HepG2 (cell line): ENCODE measurements around the gene SUPT4H1. TPM values are rescaled to one million over a fixed set of nuclear protein-coding genes. Genes with fewer than 3 reads are reported as not detected.

Source experiments
- ASH2L ChIP-seq: fragments of 300-600, 200-600 bp; sonication (generic); IDR thresholded peaks from 2 replicates; pipeline ENCODE4 v1.7.0; 2017; ENCODE audit warnings: low read depth, mild to moderate bottlenecking, moderate library complexity, mixed read lengths, low read length; ENCODE audit not compliant: insufficient read length
- HDAC2 ChIP-seq: sonication (generic); formaldehyde crosslinking; IDR thresholded peaks from 2 replicates; pipeline ENCODE4 v1.4.0; 2020; ENCODE audit warnings: missing genetic modification reagents
- MBD4 ChIP-seq: IDR thresholded peaks from 2 replicates; pipeline ENCODE4 v1.6.1; 2012; ENCODE audit warnings: low read length, inconsistent platforms, borderline replicate concordance
- MIXL1 ChIP-seq: IDR thresholded peaks from 2 replicates; pipeline ENCODE4 v1.6.1; 2016
- NR0B2 ChIP-seq: sonication (generic); formaldehyde crosslinking; IDR thresholded peaks from 2 replicates; pipeline ENCODE4 v1.4.0; 2020; ENCODE audit warnings: mild to moderate bottlenecking, missing genetic modification reagents
- NR2F1 ChIP-seq, 2 experiments: fragments of 450-650 bp in 1 of 2; formaldehyde crosslinking in 1 of 2; IDR thresholded peaks; 2 replicates each; pipeline versions ENCODE4 v1.5.0 to v1.6.1; 2016 to 2020; ENCODE audit warnings: mild to moderate bottlenecking in 1 of 2, missing compliant biosample characterization in 1 of 2, missing genetic modification reagents in 1 of 2, moderate library complexity in 1 of 2
- RARG ChIP-seq: sonication (generic); formaldehyde crosslinking; IDR thresholded peaks from 2 replicates; pipeline ENCODE4 v1.4.0; 2020; ENCODE audit warnings: low read depth, mild to moderate bottlenecking, missing genetic modification reagents
- RNF2 ChIP-seq: fragments of 450-650 bp; conservative IDR thresholded peaks from 2 replicates; pipeline ENCODE4 v1.6.1; 2016; ENCODE audit warnings: low read depth
- RXRB ChIP-seq: IDR thresholded peaks from 2 replicates; pipeline ENCODE4 v1.6.1; 2016; ENCODE audit warnings: borderline replicate concordance, missing genetic modification reagents, missing compliant biosample characterization
- SMAD3 ChIP-seq: sonication (generic); formaldehyde crosslinking; IDR thresholded peaks from 2 replicates; pipeline ENCODE4 v1.4.0; 2020; ENCODE audit warnings: missing genetic modification reagents
- TERF1 ChIP-seq: sonication (generic); formaldehyde crosslinking; IDR thresholded peaks from 2 replicates; pipeline ENCODE4 v1.8.0; 2022; ENCODE audit warnings: mild to moderate bottlenecking, missing genetic modification reagents, moderate library complexity
- THAP9 ChIP-seq: sonication (generic); formaldehyde crosslinking; IDR thresholded peaks from 2 replicates; pipeline ENCODE4; 2020; ENCODE audit warnings: missing genetic modification reagents, mild to moderate bottlenecking, borderline replicate concordance
- ZBTB42 ChIP-seq: sonication (generic); formaldehyde crosslinking; IDR thresholded peaks from 2 replicates; pipeline ENCODE4 v1.5.0; 2020; ENCODE audit warnings: mild to moderate bottlenecking, missing genetic modification reagents
- ZKSCAN8 ChIP-seq: IDR thresholded peaks from 2 replicates; pipeline ENCODE4 v1.6.1; 2016; ENCODE audit warnings: borderline replicate concordance, missing genetic modification reagents, missing compliant biosample characterization
- ZMYM2 ChIP-seq: sonication (generic); formaldehyde crosslinking; IDR thresholded peaks from 2 replicates; pipeline ENCODE4 v1.8.0; 2022; ENCODE audit warnings: mild to moderate bottlenecking, missing genetic modification reagents
- ZNF251 ChIP-seq: sonication (generic); formaldehyde crosslinking; IDR thresholded peaks from 2 replicates; pipeline ENCODE4 v1.9.0; 2021; ENCODE audit warnings: mild to moderate bottlenecking, missing genetic modification reagents
- ZNF275 ChIP-seq: sonication (generic); formaldehyde crosslinking; IDR thresholded peaks from 2 replicates; pipeline ENCODE4 v1.8.0; 2022; ENCODE audit warnings: missing genetic modification reagents, mild to moderate bottlenecking, inconsistent platforms, borderline replicate concordance
- ZNF512B ChIP-seq: sonication (generic); formaldehyde crosslinking; IDR thresholded peaks from 2 replicates; pipeline ENCODE4 v1.5.1; 2020; ENCODE audit warnings: missing genetic modification reagents, mild to moderate bottlenecking, borderline replicate concordance
- ZNF576 ChIP-seq: sonication (generic); formaldehyde crosslinking; IDR thresholded peaks from 2 replicates; pipeline ENCODE4 v1.4.0; 2020; ENCODE audit warnings: mild to moderate bottlenecking, missing genetic modification reagents
- ZNF780A ChIP-seq: sonication (generic); formaldehyde crosslinking; IDR thresholded peaks from 2 replicates; pipeline ENCODE4 v1.8.0; 2022; ENCODE audit warnings: mild to moderate bottlenecking, missing genetic modification reagents, moderate library complexity
- polyA plus RNA-seq, 8 experiments: library from polyadenylated mRNA; depleted of rRNA in 3 of 8; stranded (reverse) in 7 of 8; unstranded in 1 of 8; fragments of >200 nt; fragmentation: Illumina TruSeq in 4 of 8; extraction: Trizol in 4 of 8; gene quantifications; 2 replicates each; pipeline versions ENCODE4 v1.2.1 to v1.2.3, GENCODE V29; 2011 to 2016; ENCODE audit warnings: low read depth in 4 of 8, missing spikeins in 1 of 8, mixed read lengths in 1 of 8; ENCODE audit not compliant: insufficient read depth in 1 of 8
- total RNA-seq, 5 experiments: library from RNA; depleted of rRNA; stranded (reverse); fragments of >200 nt; fragmentation: Illumina TruSeq; extraction: Trizol; gene quantifications; 2 replicates each; pipeline ENCODE4 v1.2.3, GENCODE V29; 2016; ENCODE audit warnings: low read depth in 1 of 5

Gene SUPT4H1
- total and polyA plus RNA-seq, 2 of the 13 experiments (the other 11 are each of a cell fraction or from before 2014, with no cell fraction given): 155 to 244 TPM

- 0 out of 2 replicates have a peak, but pooled peaks have one; percentile 17 for TF ChIP-seq SMAD3 (CRISPR knock-in tag)
- TF ChIP-seq ZKSCAN8: peak; percentile 43; the same call in 1 of the 2 replicates
- TF ChIP-seq TERF1 (CRISPR knock-in tag): no peak
- TF ChIP-seq ZNF780A (CRISPR knock-in tag): no peak
- no peak for TF ChIP-seq ZNF576 (CRISPR knock-in tag)
- TF ChIP-seq NR0B2: no peak
- TF ChIP-seq NR2F1 (CRISPR knock-in tag; IDR thresholded peaks at IDR 0.05): peak in 1 of 2 experiments; percentile 66; a peak in 1 of 4 replicates
- TF ChIP-seq ASH2L: peak; percentile 66
- 0 out of 2 replicates have a peak, but pooled peaks have one; percentile 13 for TF ChIP-seq HDAC2
- TF ChIP-seq MBD4: peak; percentile 66; the same call in 1 of the 2 replicates
- TF ChIP-seq RXRB (CRISPR knock-in tag): peak; percentile 33; the same call in 1 of the 2 replicates
- no peak for TF ChIP-seq RNF2
- TF ChIP-seq ZNF512B (CRISPR knock-in tag): no peak
- TF ChIP-seq ZMYM2: peak; percentile 43; the same call in 1 of the 2 replicates
- no peak for TF ChIP-seq ZNF251
- TF ChIP-seq ZNF275: no peak
- no peak for TF ChIP-seq THAP9
- no peak for TF ChIP-seq ZBTB42 (CRISPR knock-in tag)
- TF ChIP-seq MIXL1 (CRISPR knock-in tag): peak; percentile 38
- no peak for TF ChIP-seq RARG (CRISPR knock-in tag)
Observed at GRCh38 chr17:58383892-58384462, 32.0 kb upstream of the SUPT4H1 start (continued).
